Spleen (tissue), 11 donors: ENCODE results near the gene TMOD2. TPM values are rescaled to one million over a fixed set of nuclear protein-coding genes. Genes with fewer than 3 reads are reported as not detected.

Experiments used
- DNase-seq: peaks from one replicate; pipeline ENCODE4 v3.0.0-alpha.2; 2020
- H3K27ac ChIP-seq, 8 donors: fragments of 200-600 bp; sonication (generic) in 7 of 8; 1 replicate in 4 of 8; 2 replicates in 4 of 8; pipeline versions ENCODE4 v1.5.0 to v1.8.0; 2016 to 2021; ENCODE audit warnings: inconsistent platforms in 4 of 8, mild to moderate bottlenecking in 4 of 8, moderate library complexity in 1 of 8
- H3K27me3 ChIP-seq, 7 donors: fragments of 200-600 bp; sonication (generic) in 6 of 7; replicated peaks in 1 of 7; 1 replicate in 4 of 7; 2 replicates in 3 of 7; pipeline versions ENCODE4 v1.5.0 to v1.8.0; 2016 to 2021; ENCODE audit warnings: inconsistent platforms in 3 of 7, mild to moderate bottlenecking in 1 of 7
- H3K36me3 ChIP-seq, 6 donors: fragments of 200-600 bp; sonication (generic) in 5 of 6; 1 replicate in 4 of 6; 2 replicates in 2 of 6; pipeline versions ENCODE4 v1.5.0 to v1.8.0; 2016 to 2021; ENCODE audit warnings: inconsistent platforms in 2 of 6
- H3K4me1 ChIP-seq, 6 donors: fragments of 200-600 bp; sonication (generic) in 5 of 6; 1 replicate in 3 of 6; 2 replicates in 3 of 6; pipeline versions ENCODE4 v1.5.0 to v1.8.0; 2016 to 2021; ENCODE audit warnings: inconsistent platforms in 3 of 6
- H3K4me3 ChIP-seq, 8 donors: fragments of 200-600 bp; sonication (generic) in 7 of 8; 1 replicate in 4 of 8; 2 replicates in 4 of 8; pipeline versions ENCODE4 v1.5.0 to v1.8.0; 2016 to 2021; ENCODE audit warnings: inconsistent platforms in 4 of 8, mild to moderate bottlenecking in 4 of 8, moderate library complexity in 2 of 8
- H3K9me3 ChIP-seq, 8 donors: fragments of 200-600 bp; sonication (generic) in 7 of 8; 1 replicate in 4 of 8; 2 replicates in 4 of 8; pipeline versions ENCODE4 v1.5.0 to v1.8.0; 2016 to 2021; ENCODE audit warnings: inconsistent platforms in 4 of 8
- POLR2A ChIP-seq, 3 donors: fragments of 450-650 bp; IDR thresholded peaks; one replicate each; pipeline ENCODE4 v1.5.1; 2017; ENCODE audit warnings: antibody characterized with exemption in 3 of 3, mild to moderate bottlenecking in 1 of 3
- POLR2AphosphoS5 ChIP-seq, 3 donors: sonication (generic); formaldehyde crosslinking; IDR thresholded peaks; one replicate each; pipeline ENCODE4 v1.5.1; 2017; ENCODE audit warnings: antibody characterized with exemption in 3 of 3
- WGBS, 5 donors: extraction: QIAGEN DNeasy Blood & Tissue Kit in 3 of 5; methylation state at CpG; one replicate each; pipeline versions ENCODE4 v1.1.5 to v1.1.7; 2013 to 2018; 5-methylcytosine and 5-hydroxymethylcytosine counted together
- intact Hi-C: fragments of 100-400 bp; cut with DNase I; formaldehyde crosslinking; loops from one replicate; pipeline ENCODE4 v1.15.0; 2023; ENCODE audit warnings: low total_unique reads
- polyA plus RNA-seq, 3 donors: library from polyadenylated mRNA; stranded (reverse); fragments of 200-250 nt; gene quantifications; one replicate each; pipeline ENCODE4 v1.2.1, GENCODE V29; 2013
- total RNA-seq, 7 donors: library from RNA; depleted of rRNA in 3 of 7; stranded (reverse); fragments of >200 nt in 3 of 7; fragmentation: NEBNext Ultra II Directional in 4 of 7; extraction: Animal tissue kit (Norgen Biotek cat#: 25700) in 4 of 7; gene quantifications; one replicate each; pipeline versions ENCODE4 v1.1.0 to v1.2.1, GENCODE V29; 2016 to 2021
- TF ChIP-seq, protein P1 (sequence below), 11 experiments: fragments of 200-600 bp in 7 of 11; fragments of 450-650 bp in 4 of 11; sonication (generic) in 4 of 11; IDR thresholded peaks in 8 of 11; conservative IDR thresholded peaks in 3 of 11; 1 replicate in 7 of 11; 2 replicates in 4 of 11; pipeline versions ENCODE4 v1.4.0 to v1.8.0; 2016 to 2021; ENCODE audit warnings: antibody characterized with exemption in 11 of 11, inconsistent platforms in 4 of 11, mild to moderate bottlenecking in 1 of 11
- donor health status: healthy with polysubstance abuse.
- donor health status: DM: no; HTN: no; CAD: no; lungs with moderate emphysema.
- donor health status: DM: no; HTN: no; CAD: no.
- donor health status: Bipolar disorder and iron deficiency.
- donor health status: healthy.
- donor health status: DM: no; HTN: no; CAD: no.
- donor health status: DM: yes; HTN: yes; CAD: no.

The TMOD2 gene
- total and polyA plus RNA-seq, 10 donors: 1.3 to 21.1 (median 14.2) TPM

DNA sequence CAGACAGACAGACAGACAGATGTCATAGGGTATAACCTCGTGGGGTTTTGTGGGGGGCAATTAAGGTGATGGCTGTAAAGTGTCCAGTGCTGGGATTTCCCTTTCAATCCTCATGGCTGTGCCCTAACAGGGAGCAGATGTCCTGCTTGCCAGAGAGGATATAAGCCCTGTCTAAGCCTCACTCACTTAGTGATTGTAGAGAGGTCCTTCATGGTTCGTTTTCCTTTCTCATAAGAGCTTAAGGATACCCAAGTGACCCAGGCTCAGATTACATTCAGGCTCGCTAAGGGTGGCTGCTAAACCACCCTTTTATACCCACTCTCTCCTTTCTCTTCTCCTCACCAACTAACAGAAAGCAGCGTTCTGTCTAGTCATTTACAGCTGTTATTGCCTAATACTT is 33.2 kb upstream of the TMOD2 start:
- intact Hi-C loops: no loop called here
- TF ChIP-seq, protein P1, sequence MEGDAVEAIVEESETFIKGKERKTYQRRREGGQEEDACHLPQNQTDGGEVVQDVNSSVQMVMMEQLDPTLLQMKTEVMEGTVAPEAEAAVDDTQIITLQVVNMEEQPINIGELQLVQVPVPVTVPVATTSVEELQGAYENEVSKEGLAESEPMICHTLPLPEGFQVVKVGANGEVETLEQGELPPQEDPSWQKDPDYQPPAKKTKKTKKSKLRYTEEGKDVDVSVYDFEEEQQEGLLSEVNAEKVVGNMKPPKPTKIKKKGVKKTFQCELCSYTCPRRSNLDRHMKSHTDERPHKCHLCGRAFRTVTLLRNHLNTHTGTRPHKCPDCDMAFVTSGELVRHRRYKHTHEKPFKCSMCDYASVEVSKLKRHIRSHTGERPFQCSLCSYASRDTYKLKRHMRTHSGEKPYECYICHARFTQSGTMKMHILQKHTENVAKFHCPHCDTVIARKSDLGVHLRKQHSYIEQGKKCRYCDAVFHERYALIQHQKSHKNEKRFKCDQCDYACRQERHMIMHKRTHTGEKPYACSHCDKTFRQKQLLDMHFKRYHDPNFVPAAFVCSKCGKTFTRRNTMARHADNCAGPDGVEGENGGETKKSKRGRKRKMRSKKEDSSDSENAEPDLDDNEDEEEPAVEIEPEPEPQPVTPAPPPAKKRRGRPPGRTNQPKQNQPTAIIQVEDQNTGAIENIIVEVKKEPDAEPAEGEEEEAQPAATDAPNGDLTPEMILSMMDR (IDR thresholded peaks at IDR 0.05 in 8 of 11, conservative IDR thresholded peaks at IDR 0.05 in 3 of 11): no peak
- no peak for TF ChIP-seq POLR2AphosphoS5 (IDR thresholded peaks at IDR 0.05)
- TF ChIP-seq POLR2A (IDR thresholded peaks at IDR 0.05): no peak
- no peaks in the 10 kb centered on the region for H3K9me3 ChIP-seq
- no peak for DNase-seq
- H3K27me3 ChIP-seq: no peaks in the 10 kb centered on the region
- H3K36me3 ChIP-seq: peaks cover 0 to 30% (median 8%) of the 10 kb centered on the region in 6 donors
- no peak overlapping the region for H3K4me3 ChIP-seq
- 56 to 86% (median 63%) methylated on average over 4 of the region's 4 CpGs for WGBS, 5 donors
- H3K27ac ChIP-seq: no peak overlapping the region
- H3K4me1 ChIP-seq: peaks cover 0 to 18% (median 2%) of the 10 kb centered on the region in 6 donors

DNA sequence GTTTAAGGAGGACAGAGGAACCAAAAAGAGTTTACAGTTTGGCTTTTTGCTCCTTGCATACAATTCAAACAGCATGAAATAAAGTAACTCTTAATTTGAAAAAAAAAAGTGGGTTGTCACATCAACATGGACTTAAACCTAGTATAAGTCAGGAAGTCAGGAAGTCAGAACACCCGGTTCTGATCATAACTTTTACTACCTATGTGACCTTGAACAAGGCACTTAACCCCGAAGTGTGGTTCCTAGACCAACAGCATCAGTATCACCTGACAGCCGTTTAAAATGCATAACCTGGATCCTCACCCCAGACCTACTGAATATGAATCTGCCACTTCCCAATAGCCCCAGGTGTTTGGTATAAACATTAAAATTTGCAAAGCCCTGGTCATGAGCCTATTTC is 32.7 kb upstream of the TMOD2 start:
- intact Hi-C loops: no loop called here
- H3K27ac ChIP-seq: no peak overlapping the region
- H3K4me3 ChIP-seq: no peak overlapping the region
- TF ChIP-seq POLR2A (IDR thresholded peaks at IDR 0.05): no peak
- TF ChIP-seq POLR2AphosphoS5 (IDR thresholded peaks at IDR 0.05): no peak
- TF ChIP-seq, protein P1 (IDR thresholded peaks at IDR 0.05 in 8 of 11, conservative IDR thresholded peaks at IDR 0.05 in 3 of 11): no peak
- H3K9me3 ChIP-seq: no peaks in the 10 kb centered on the region
- 58 to 75% (median 67%) methylated on average over 3 of the region's 3 CpGs for WGBS, 5 donors
- DNase-seq: no peak
- H3K4me1 ChIP-seq: peaks cover 0 to 23% (median 2%) of the 10 kb centered on the region in 6 donors
- H3K36me3 ChIP-seq: peaks cover 0 to 35% (median 10%) of the 10 kb centered on the region in 6 donors
- H3K27me3 ChIP-seq: no peaks in the 10 kb centered on the region

DNA sequence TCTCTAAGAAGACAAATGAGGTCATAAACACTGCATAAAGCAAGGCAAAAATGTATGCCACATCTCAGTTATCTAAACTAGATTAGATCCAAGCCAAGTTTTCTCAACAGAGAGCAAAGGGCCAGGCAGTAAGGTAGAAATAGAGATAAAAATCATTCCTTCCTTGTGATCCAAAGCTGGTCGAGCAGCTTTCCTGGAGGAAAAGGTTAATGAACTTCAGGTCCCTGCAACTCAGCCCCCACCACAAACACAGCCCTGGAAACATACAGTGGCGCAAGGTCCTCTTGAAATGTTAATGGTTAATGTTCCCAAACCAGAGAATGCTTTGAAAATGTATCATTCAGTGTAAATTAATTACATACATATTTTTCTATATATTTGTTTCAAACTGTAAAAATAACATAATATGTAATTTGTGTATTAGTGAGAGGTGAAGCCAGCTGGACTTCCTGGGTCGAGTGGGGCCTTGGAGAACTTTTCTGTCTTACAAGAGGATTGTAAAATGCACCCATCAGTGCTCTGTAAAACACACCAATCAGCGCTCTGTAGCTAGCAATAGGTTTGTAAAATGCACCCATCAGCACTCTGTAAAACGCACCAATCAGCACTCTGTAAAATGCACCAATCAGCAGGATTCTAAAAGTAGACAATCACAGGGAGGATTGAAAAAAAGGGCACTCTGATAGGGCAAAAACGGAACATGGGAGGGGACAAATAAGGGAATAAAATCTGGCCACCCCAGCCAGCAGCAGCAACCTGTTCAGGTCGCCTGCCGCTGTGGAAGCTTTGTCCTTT is 31.0 kb upstream of the TMOD2 start:
- H3K9me3 ChIP-seq: no peaks in the 10 kb centered on the region
- 84 to 95% (median 85%) methylated on average over 8 of the region's 8 CpGs for WGBS, 5 donors
- intact Hi-C loops: loop anchor here (10.0 kb wide), 1 partner anchor 54 kb away; no protein-coding TSS in a partner anchor
- H3K27me3 ChIP-seq: no peaks in the 10 kb centered on the region
- DNase-seq: no peak
- H3K4me3 ChIP-seq: no peak overlapping the region
- H3K27ac ChIP-seq: no peak overlapping the region
- peaks cover 0 to 40% (median 14%) of the 10 kb centered on the region in 6 donors for H3K4me1 ChIP-seq
- peaks cover 0 to 41% (median 10%) of the 10 kb centered on the region in 6 donors for H3K36me3 ChIP-seq
- TF ChIP-seq POLR2AphosphoS5 (IDR thresholded peaks at IDR 0.05) (no peak), POLR2A (IDR thresholded peaks at IDR 0.05) (no peak)
- TF ChIP-seq, protein P1 (IDR thresholded peaks at IDR 0.05 in 8 of 11, conservative IDR thresholded peaks at IDR 0.05 in 3 of 11): no peak

DNA sequence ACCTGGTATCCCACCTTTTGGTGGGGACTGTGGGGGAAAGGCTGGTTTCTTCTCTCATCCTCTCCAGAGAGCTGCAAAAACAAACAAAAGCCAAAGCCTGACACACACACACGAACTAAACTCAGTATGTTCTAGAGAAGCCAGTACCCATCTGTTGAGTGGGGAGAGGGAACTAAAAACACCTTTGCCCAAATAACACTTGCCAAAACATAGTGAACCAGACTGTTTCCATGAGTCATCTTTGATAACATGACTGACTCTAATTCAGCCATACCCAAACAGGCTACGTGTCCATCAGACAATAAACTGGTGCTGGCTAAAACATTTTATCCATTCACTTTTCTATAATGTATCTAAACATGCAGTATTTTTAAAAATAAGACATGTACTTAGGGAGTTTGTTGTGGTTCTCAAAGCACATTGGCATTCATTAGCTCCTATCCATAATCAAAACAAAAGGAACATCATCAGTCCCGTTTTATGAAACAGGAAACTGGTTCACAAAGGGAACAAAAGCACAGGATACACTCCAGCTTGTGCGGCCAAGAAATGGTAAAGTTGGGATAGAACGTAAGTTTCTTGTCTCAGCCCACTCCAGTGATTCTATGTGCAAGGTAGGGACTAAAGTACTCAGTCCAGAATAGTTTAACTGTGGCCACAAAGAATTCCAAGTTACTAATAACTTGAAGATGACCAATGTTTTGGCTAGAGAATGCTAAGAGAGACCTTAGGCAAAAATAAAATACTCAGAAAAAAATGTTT is 30.0 kb upstream of the TMOD2 start:
- peaks cover 4 to 49% (median 21%) of the 10 kb centered on the region in 6 donors for H3K4me1 ChIP-seq
- no peak overlapping the region for H3K4me3 ChIP-seq
- no peak overlapping the region for H3K27ac ChIP-seq
- H3K9me3 ChIP-seq: no peaks in the 10 kb centered on the region
- WGBS, 5 donors: 77 to 85% (median 82%) methylated on average over 5 of the region's 5 CpGs
- TF ChIP-seq POLR2A (IDR thresholded peaks at IDR 0.05) (no peak), POLR2AphosphoS5 (IDR thresholded peaks at IDR 0.05) (no peak)
- TF ChIP-seq, protein P1 (IDR thresholded peaks at IDR 0.05 in 8 of 11, conservative IDR thresholded peaks at IDR 0.05 in 3 of 11): no peak
- DNase-seq: no peak
- intact Hi-C loops: loop anchor here (10.0 kb wide), 1 partner anchor 53 kb away; no protein-coding TSS in a partner anchor
- peaks cover 0 to 41% (median 10%) of the 10 kb centered on the region in 6 donors for H3K36me3 ChIP-seq
- no peaks in the 10 kb centered on the region for H3K27me3 ChIP-seq
